Stimulated activated CD4-positive, alpha-beta T cell treated with anti-CD3 and anti-CD28 coated beads, Interleukin-15, amount 100 ng/mL, for 1 hour (primary cell): ENCODE data around the gene LCA5L.
A peak's percentile ranks its signal among the peaks of the same experiment; 100 is the strongest.

ENCODE experiments used
- DNase-seq, 2 donors: peaks; one replicate each; pipeline ENCODE4 v3.0.0-alpha.2; 2020; ENCODE audit warnings: low read depth in 1 of 2, low spot score in 1 of 2

The LCA5L gene

GRCh38 chr21:39445321-39446269, at the start of gene LCA5L:
LCA5L (minus strand) TSS chr21:39445778; CDS start chr21:39428493, 17,285 bp downstream.
- peak; percentile 83 to 90 for DNase-seq

- DNase-seq: no peak
Measured at GRCh38 chr21:39489380-39489924, 43.9 kb upstream of the LCA5L start.

GRCh38 chr21:39484711-39485276, 39.2 kb upstream of the LCA5L start:
- no peak for DNase-seq

- DNase-seq: no peak
Measured at GRCh38 chr21:39483917-39484316, 38.3 kb upstream of the LCA5L start.

- DNase-seq: no peak
Measured at GRCh38 chr21:39481886-39482285, 36.3 kb upstream of the LCA5L start.

- no peak for DNase-seq
Measured at GRCh38 chr21:39480271-39480670, 34.7 kb upstream of the LCA5L start.

GRCh38 chr21:39479814-39480182, 34.2 kb upstream of the LCA5L start:
- no peak for DNase-seq

- DNase-seq: no peak
Measured at GRCh38 chr21:39479164-39479813, 33.7 kb upstream of the LCA5L start.

GRCh38 chr21:39474611-39475010, 29.0 kb upstream of the LCA5L start:
- no peak for DNase-seq

GRCh38 chr21:39472786-39473185, 27.2 kb upstream of the LCA5L start:
- DNase-seq: no peak

GRCh38 chr21:39471598-39471997, 26.0 kb upstream of the LCA5L start:
- no peak for DNase-seq

GRCh38 chr21:39468559-39468958, 23.0 kb upstream of the LCA5L start:
- DNase-seq: no peak

GRCh38 chr21:39467746-39468145, 22.2 kb upstream of the LCA5L start:
- DNase-seq: no peak

- no peak for DNase-seq
Measured at GRCh38 chr21:39466584-39466983, 21.0 kb upstream of the LCA5L start.

- no peak for DNase-seq
Measured at GRCh38 chr21:39463308-39463707, 17.7 kb upstream of the LCA5L start.

- DNase-seq: no peak
Measured at GRCh38 chr21:39461419-39461818, 15.8 kb upstream of the LCA5L start.

GRCh38 chr21:39456665-39457064, 11.1 kb upstream of the LCA5L start:
- DNase-seq: no peak

GRCh38 chr21:39454949-39455668, 9.5 kb upstream of the LCA5L start:
- DNase-seq: no peak

- no peak for DNase-seq
Measured at GRCh38 chr21:39453571-39454179, 8.1 kb upstream of the LCA5L start.

- no peak for DNase-seq
Measured at GRCh38 chr21:39452970-39453342, 7.4 kb upstream of the LCA5L start.
